Measurements from ENCODE around the gene AJAP1.

The AJAP1 gene

DNA sequence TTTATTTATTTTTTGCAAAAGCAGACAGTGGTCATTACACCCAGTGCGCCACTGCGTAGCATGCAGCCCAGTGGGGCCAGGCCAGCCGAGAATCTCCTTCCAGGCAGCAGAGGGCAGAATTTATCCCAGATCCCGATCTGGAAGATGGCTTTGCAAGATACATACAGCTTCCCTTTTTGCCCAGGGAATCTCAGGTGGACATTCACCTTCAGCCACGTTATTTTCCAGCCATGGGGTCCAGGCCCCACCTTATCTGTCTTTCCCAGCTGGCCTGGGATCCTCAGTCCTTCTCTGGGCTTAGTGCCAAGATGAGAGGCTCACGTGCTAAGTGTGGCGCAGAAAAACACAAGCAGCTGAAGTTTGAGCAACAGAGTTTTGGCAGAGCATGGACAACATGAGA lies 123.6 kb downstream of the AJAP1 start:
- no peak for DNase-seq

DNA sequence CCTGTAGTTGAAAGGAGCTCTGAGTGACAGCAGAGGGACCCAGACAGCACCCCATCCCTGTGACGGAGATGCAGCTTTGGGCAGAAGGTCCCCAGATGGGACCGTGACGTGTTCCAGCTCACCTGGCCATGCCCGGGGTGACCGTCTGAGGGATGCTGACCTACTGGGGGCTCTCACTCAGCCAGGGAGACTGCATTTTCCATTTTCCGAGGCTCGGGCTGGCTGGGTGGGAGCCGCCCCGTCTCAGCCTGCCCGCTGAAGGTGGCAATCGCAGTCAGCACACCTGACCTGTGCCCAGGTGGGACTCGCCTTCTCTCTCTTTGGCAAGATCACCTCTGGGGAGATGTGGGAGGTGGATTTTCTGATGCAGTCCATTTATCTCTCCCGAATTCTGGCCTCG lies 127.2 kb downstream of the AJAP1 start:
- no peak for DNase-seq

DNA sequence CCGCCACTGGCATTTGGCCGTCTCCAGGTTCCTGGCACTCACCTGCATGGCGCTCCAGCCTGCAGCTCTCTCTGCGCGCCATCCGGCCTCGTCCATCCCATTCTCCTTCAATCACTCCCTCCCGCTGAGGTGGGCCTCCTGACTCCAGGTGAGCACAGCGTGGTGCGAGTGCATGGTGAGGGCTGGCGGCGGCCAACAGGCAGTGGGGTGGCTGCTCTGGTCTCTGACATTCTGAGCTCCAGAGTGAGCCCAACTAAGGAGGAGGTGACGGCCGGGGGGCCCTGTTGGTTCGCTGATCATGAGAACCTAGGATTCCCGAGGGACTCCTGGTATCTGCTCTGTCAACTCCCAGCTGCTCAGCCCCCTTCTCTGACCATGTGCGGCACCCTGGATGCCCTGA lies 130.4 kb downstream of the AJAP1 start:
- DNase-seq, result no peak

DNA sequence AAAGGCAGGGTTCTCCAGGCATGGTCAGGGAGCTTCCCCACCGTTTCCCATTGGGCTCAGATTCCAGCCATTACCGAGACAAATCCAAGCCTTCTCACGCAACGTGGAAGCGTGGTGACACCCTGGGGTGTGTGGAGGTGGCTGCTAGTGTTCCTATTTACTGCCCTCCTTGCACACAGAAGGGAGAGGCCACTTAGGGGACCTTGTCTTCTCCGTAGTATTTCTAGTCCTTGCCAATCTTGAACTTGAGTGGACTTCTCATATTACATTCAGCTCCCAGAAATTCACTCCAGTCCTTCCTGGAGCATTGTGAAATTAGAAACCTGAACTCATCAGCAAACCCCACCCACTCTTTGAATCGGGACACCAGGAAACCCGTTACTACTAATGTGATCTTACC lies 131.6 kb downstream of the AJAP1 start:
- DNase-seq, result no peak

DNA sequence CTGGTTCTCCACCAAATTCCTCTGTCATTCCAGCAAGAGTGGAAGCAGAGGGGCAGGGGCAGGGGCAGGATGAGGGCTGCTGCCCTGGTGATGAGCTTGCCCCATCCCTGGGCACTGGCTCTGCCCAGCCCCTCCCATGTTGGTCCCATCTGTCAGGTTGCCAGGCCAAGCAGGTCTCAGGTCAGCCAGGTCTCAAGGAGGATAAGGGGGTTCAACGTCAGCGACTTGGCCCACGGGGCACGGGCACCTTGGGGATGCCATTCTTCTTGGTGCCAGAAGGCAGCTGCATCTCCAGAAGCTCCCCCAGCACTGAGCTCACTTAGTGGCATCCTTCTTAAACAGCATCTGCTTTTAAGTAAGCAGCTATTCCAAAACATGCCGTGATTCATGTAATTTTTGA lies 133.1 kb downstream of the AJAP1 start:
- DNase-seq, result no peak

DNA sequence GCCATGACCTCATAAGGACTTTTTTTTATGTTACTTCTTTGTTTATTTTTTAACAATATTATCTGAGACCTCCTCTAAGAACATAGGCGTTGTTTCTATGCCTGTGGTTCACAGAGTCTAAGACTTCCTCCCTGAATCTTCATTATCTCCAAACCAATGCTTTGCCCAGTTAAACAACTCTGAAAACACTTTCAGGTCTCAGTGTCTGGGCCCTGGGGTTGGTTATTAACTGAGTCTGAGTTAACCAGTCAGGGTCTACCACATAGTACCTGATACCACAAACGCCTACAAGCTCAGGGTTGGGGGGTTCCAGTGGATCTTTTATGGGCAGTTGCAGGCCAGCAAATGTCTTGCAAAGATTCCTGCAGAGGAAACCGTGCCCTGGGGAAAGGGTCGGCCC lies 138.2 kb downstream of the AJAP1 start:
- DNase-seq, result no peak

DNA sequence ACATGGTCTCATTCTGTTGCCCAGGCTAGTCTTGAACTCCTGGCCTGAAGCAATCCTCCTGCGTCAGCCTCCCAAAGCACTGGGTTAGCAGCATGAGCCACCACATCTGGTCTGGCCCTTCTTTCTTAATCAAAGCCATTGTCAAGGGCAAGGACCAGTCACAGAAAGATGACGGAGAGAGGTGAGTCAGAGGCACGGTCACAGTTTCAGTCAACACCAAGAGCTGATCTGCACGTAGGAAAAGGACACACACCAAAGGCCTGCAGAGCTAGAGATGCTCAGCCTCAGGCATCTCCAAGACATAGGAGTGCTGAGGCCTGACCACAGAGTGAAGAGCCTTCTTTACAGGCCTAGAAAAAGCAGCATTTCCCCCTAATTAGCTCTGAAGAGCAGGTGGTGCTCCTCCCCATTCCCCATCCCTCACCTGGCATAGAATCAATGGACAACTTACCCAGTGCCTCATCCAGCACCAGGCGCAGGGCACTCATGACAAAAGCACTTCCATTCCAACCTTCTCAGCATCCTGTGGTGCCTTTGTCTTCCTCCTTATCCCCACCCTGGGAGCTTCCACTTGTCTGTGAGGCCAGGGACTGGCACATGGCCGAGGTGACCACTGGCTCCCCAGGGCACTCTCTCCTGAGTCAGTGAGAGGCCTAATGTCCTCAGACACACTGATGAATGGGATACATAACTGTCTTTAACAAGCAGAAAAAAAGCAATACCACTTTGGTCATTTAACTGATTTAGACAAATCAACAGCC lies 139.8 kb downstream of the AJAP1 start:
- DNase-seq, result no peak

DNA sequence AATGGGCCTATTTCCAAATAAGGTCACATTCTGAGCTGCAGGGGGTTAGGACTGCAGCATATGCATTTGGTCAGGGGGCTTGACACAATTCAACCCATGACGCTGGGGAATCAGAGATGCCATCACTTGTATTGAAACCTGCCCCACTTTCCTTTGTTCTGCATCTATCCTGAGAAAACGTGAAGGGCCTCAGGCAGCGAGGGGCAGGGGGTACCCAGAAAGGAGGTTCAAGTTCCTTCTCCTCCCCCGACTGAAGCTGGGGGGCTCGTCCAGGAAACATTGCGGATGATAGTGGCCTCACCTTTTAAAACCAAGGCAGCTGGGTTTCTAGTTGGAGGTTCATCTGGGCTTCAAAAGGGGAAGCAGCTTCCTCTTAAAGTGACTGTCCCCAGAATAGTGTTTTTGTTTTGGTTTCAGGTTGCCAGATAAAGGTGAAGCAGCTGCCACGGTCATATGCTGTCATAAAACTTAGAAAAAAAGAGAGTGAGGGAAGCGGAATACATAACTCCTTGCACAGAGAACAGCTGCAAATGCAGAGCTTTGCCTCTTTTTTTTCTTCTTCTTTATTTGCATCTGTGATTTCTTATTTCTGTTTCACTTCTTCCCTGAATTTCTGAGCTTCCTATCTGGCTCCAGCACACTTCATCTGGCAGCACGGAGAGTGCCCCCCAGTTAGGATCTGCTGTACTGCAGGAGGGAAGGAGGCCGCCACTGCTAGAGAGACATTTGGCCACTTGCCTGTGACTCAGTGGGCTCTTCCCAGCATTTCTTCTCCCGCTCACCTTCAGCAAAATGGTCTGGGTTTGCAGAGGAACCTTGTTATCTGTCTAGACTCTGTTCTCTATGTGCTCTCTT lies 142.0 kb downstream of the AJAP1 start:
- no peak for DNase-seq

DNA sequence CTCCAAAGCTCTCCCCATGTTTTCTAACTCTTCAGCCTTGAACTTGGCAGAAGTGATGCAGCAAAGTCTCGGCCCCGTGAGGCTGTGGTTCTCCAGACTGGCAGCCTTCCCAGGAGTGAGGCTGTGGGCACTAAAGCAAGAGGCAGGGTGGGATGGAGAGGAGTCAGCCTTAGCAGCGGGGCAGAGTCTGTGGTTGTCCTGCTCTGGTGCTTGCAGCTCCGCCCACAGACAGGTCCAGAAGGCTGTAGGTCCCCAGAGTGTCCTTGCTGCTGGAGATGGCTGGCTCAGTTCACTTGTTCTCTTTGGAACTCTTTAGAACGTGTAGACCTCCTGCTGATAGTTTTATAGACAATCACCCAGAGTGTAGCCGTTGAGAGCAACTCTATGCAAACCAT lies 142.6 kb downstream of the AJAP1 start:
- DNase-seq, result no peak

DNA sequence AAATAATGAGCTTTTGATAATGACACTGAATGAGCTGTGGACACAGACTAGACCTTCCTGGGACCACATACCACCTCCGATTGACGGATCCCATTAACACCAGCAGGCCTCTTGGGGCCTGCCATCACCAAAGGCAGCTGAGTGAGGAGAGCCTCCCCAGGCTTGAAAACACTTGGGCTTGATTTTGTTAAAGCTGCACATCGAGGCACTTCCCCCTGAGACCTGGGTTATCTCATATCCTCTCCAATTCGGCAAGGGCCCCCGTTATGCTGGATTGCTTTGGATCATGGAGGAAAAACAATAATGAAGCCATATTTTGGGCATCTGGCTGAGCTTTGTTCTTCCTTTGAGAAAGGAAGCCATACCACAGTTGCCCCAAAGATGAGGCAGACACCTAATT lies 143.0 kb downstream of the AJAP1 start:
- no peak for DNase-seq

DNA sequence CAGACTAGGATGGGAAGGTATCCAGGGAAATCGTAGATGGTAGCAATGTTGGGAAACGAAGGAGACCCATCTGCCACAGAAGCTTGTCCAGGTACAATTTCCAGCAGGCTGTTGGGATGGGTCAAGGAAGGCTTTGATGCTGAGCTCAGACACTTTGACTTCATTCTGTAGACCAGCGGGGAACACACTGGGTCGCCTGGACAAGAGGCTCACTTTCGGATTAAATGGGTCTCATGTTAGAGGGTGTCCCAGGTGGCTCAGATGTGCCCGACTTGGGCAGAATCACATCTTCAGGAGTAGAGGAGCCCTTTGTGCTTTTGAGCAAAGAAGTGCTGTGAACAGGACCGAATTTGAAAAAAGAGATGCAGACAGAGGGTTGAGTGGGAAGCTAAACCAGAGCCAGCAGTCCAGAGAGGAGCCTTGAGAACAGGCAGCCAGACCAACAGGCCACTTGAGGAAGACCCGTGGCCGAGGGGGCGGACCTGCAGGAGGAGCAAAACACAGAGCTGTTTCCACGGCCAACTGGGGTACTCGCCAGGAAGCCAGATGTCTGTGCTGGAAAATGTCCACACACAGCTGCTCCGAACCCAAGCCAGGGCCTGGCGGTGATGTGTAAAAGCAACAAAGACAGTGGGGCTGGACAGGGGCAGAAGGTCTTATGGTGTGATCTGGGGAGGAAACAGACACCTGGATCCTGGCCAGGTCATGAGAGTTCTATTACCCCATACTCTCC lies 146.9 kb downstream of the AJAP1 start:
- DNase-seq, result no peak

DNA sequence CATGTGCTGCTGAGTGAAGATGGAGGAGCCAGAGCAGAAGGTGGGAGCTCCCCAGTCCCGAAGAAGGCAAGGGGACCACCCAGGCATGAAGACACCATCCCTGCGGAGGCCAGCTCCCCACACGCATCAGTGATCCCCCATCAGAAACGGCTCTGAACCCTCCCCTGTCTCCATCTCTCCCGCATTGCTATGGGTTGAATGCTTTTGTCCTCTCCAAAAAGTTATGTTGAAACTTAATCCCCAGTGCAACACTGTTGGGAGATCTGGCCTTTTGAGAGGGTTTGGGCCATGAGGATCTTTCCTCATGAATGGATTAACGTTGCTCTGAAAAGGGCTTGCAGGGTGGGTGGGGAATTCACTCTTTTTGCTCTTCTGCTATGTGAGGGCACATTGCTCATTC lies 147.6 kb downstream of the AJAP1 start:
- no peak for DNase-seq

DNA sequence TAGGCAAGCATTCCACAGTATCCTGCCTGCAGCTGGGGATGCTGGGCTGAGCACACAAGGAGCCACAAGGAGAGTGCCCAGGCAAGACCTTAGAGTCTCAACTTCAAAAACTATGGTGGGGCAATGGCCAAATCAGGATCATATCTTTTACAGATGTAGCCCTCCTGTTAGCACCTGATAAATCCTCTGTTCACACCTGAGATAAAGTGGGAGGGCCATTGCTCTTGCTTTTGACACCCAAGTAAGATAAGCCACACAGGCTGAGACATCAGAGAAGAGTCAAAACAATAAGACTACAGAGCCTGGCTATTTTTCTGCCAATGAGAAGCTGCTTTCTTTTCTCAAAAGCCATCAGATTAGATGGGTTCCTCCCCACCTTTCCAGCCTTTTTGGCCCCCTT lies 148.9 kb downstream of the AJAP1 start:
- DNase-seq, result no peak

DNA sequence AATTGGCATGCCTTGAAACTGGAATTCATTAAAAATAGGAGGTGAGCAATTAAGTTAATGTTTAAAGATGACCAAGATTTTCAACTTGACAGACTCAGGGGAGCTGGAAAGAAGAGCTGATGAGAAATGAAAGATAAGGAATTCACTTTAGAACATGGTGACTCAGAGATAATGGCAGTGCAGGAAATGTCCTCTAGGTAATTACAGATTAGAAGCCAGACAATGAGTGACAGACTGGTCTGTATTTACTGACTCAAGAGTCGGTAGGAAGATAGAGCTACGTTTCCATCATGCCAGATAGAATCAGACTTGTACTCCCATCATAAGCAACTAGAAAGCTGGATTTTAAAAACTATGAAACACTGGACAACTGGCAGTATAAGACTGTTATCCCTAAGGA lies 151.6 kb downstream of the AJAP1 start:
- DNase-seq, result no peak

DNA sequence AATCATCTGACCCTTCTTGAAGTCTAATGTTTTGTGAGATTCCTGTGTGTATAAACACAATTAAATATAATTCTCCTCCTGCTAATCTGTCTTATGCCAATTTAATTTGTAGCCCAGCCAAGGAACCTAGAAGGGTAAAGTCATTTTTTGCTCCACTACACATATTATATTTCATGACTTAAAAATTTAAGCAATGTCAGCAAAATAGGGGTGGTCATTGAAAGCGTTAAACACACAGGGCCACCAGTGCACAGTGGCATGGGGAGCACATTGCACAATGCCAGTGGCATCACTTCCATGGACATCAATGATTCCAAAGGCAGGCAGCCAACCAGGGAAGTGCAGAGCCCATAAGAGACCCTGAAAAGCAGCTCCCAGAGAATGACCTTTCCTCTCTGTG lies 166.1 kb downstream of the AJAP1 start:
- DNase-seq, result no peak

DNA sequence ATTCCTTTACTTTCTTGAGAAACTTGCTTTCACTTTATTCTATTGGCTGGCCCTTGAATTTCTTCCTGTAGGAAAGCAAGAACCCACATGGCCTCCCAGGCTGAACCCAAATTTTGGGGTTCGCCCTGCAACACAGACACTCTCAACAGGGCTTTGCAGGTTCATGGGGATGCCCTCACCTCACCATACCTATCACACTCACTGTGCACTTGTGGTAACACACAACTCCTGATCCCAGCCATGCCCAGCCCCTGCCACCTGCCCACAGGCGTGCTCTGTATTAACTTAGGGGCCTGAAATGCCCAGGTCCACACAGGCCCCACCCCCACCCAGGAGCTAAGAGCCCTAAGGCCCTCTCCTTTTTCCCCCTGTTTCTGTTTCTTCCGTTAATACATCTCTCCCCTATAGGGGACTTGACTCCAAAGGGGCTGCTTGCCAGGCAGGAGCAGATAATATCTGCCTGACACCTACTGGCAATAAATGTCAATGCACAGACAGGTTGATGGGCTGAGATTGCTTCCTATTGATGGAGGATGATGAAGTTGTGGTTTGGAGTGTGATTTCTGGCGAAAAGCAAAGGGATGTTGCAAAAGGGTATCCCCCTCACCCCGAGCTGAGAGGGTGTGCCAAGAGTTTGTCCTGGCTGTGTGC lies 171.5 kb downstream of the AJAP1 start:
- DNase-seq, result no peak

DNA sequence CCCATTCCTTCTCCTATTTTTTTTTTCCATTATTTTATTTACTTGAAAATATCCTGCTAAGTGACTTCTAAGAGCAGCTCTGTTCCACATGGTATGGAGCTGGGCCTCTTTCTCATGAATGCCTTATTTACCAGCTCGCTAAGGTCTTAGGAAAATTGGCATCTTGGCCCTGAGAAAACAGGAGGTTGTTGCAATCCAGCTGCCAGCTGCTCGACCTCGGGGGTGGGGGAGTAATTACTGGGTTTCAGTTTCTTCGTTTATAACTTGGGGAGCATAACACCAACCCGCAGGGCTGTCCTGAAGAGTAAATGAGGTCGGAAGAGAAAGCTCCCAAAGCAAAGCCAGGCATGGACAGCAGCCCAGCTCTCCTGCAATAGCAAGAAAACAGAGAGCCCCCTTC lies 176.3 kb downstream of the AJAP1 start:
- no peak for DNase-seq

DNA sequence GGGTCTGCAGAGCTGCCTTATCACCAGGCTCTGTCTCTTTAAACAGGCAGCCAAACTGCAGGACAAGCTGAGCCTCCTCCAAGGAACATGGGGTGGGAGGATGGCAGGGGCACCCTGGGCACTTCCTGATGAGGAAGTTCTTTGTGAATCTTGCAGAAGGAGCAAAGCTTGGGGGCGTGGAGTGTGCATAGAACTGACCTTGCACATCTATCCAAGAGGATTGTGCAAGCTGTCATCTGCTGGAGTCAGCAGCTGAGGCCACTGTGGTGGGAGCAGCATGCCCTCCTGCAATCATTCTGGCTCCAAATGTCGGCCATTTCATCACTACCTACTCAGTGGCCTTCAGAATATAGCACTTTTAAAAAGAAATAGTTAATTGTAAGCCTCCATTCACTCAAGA lies 182.2 kb downstream of the AJAP1 start:
- no peak for DNase-seq

DNA sequence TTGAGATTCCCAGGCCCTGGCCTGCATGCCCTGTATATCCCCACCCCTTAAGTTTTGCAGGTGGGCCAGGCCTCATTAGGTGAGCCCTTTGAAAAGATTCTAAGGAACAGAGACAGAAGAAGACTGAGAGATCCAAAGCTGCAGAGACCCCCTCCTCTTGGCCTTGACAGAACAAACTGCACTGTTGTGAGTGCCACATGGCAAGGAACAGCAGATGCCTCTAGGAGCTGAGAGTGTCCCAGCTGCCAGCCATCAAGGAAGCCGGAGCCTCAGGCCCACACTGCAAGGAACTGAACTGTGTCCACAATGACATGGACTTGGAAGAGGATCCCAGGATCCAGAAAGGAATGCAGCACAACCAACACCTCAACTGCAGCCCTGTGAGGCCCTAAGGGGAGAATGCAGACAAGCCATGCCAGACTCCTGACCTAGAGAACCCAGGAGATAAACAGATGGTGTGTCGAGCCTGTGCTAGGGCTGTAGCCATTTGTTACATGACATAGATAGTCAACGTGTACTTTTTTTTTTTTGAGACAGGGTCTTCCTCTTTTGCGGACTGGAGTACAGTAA lies 182.7 kb downstream of the AJAP1 start:
- no peak for DNase-seq

DNA sequence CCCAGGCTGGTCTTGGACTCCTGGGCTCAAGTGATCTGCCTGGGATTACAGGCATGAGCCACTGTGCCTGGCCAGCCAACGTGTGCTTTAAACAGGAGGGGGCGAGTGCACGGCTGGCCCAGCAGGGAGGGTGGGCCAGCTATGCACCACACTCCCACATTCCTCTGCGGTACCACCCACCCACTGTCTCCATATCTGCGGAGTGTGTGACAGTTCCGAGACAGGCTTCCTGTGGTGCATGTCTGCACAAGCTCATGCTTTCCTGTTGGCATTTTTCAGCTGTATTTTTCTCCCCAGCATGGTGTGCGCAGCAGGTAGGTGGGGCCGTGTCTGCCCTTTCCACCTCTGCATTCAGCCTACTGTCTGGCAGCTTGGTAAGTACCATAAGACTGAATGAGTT lies 183.3 kb downstream of the AJAP1 start:
- no peak for DNase-seq

DNA sequence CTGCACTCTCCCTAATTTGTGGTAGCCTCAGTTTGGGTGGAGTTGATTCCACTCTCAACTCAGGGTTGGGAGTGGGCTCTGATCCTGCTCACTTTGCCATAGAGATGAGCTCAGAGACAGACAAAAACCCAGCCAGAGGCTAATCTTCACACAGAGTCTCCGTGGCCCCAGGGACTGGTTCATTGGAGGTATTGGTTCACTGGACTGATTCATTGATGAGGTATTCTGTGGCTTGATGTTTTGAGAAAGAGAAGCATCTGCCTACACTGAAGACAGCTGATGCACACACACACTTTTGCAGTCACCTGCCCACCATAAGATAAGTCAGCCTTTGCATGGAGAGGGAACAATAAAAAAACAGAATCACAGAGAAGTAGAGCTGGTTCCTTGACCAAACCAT lies 183.8 kb downstream of the AJAP1 start:
- no peak for DNase-seq
